Fibroblast of villous mesenchyme (primary cell): ENCODE results near the gene STEAP1B. TPM values are rescaled to one million over a fixed set of nuclear protein-coding genes. Genes with fewer than 3 reads are reported as not detected.
"Not testable (repeated sequence)": the region's sequence is repeated elsewhere in the genome, so short reads cannot be mapped to it uniquely, and the experiment has no call there.

Experiments used
- DNase-seq: peaks from one replicate; pipeline ENCODE4 v3.0.0-alpha.2; 2010; ENCODE audit warnings: low read depth
- H3K4me3 ChIP-seq: 2 replicates; pipeline ENCODE4 v1.5.1; 2011; ENCODE audit warnings: low read depth, mild to moderate bottlenecking, low read length
- CTCF ChIP-seq: IDR thresholded peaks from 2 replicates; pipeline ENCODE4 v1.5.1; 2012; ENCODE audit warnings: low read depth, mild to moderate bottlenecking, low read length; ENCODE audit not compliant: insufficient read depth
- total RNA-seq: library from RNA; depleted of rRNA; stranded (reverse); fragments of >200 nt; gene quantifications from 2 replicates; pipeline ENCODE4 v1.2.3, GENCODE V29; 2012

STEAP1B gene
- total RNA-seq, 1 donor: 11.7 TPM

DNA sequence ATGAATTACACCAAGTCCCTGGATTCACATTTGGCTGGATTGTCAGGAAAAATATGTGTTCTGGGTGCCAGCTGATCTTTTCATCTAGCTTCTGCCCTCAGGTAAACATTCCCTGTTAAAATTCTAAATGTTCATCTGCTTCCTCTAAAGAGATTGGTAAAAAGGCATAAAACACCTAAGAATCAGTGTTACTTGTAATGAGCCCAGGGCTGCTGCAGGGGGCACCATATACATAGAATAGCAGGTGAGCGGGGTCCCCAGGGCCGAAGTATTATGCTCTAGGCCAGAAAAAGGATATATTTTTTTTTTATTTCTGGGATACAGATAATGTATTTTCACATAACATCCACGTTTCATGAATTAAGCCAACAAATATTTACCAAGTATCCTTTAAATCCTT, 4.5 kb upstream of the STEAP1B start:
- H3K4me3 ChIP-seq, DNase-seq: not testable (repeated sequence)
- TF ChIP-seq CTCF: peak; percentile 27

GRCh38 chr7:22502104-22502503, 2.1 kb upstream of the STEAP1B start:
- not testable (repeated sequence) for DNase-seq, H3K4me3 ChIP-seq

DNA sequence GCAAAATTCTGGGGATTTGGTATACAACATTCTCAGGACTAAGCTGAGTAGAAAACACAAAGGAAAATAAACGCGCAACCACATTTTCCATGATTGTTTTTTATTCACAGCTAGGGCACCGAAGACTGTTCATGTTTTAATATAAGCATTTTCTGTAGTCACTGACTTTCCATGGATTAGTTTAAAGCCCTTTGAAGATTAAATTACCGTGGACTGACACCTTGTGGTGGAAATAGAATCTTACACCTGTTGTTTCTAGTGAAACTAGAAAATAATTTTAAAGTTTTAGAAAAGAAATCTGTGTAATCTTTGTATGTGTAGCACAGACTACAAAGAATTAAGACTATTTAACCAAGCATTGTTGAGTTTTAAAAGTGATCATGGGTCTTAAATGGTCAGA, 1.3 kb upstream of the STEAP1B start:
- peak; percentile 36 for DNase-seq
- peak; percentile 31 for TF ChIP-seq CTCF

GRCh38 chr7:22499044-22499443, 944 bp downstream of the STEAP1B start:
- no peak for DNase-seq
- TF ChIP-seq CTCF: no peak
- no peak overlapping the region for H3K4me3 ChIP-seq

More for the DNA sequence above, 1.3 kb upstream of the STEAP1B start:
- not testable (repeated sequence) for H3K4me3 ChIP-seq

DNA sequence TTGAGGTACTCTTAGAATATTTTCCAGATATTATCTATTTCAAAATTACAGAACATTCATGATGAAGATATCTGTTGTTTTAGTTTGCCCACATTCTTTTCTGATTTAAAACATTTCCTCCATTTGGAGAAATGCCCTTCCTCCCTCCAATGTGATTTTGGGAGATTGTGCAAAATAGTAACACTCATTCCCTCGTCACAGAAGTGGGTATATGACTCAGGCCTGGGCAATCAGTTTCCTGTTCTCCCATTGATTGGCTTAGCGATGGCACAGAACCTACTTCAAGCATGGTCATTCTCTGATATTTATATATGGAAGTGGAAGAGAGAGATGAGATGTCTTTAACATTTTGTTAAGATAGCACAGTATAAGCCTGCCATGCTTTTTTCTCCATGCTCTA, 3.1 kb downstream of the STEAP1B start:
- not testable (repeated sequence) for H3K4me3 ChIP-seq, DNase-seq

GRCh38 chr7:22496296-22496888, 3.6 kb downstream of the STEAP1B start:
- not testable (repeated sequence) for H3K4me3 ChIP-seq

DNA sequence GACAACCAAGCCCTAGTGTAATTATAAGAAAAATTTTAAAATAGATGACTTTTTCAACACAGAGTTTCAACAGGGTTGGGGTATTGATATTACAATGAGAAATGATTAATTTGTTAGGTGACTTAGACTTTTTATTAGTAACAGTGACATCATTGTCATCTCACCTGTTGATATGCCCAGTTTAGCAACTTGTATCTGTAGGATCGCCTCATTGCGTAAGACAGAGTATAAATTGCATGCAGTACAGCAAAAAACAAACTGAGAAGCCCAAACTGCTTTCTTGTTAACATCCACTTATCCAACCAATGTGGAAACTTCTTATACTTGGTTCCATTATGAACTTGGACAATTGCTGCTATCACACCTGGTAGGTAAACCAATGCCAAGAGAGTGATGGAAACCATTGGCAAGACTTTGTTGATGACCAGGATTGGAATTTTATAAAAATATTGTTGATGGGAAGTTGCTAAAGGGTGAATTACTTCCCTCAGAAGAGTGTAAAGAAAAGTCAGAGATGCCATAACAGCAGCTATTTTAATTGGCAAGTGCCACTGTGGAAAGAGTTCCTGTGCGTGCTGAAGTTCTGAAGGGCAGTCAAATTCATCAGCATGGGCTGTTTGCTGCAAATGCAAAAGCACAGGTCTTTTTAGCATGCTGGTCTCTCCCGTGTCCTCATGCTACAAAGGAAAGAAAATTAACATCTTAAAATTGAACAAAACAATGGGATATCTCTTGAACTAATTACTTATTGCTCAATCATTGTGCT, 6.6 kb downstream of the STEAP1B start:
- not testable (repeated sequence) for H3K4me3 ChIP-seq, DNase-seq

More at GRCh38 chr7:22496296-22496888, 3.6 kb downstream of the STEAP1B start:
- DNase-seq: not testable (repeated sequence)

DNA sequence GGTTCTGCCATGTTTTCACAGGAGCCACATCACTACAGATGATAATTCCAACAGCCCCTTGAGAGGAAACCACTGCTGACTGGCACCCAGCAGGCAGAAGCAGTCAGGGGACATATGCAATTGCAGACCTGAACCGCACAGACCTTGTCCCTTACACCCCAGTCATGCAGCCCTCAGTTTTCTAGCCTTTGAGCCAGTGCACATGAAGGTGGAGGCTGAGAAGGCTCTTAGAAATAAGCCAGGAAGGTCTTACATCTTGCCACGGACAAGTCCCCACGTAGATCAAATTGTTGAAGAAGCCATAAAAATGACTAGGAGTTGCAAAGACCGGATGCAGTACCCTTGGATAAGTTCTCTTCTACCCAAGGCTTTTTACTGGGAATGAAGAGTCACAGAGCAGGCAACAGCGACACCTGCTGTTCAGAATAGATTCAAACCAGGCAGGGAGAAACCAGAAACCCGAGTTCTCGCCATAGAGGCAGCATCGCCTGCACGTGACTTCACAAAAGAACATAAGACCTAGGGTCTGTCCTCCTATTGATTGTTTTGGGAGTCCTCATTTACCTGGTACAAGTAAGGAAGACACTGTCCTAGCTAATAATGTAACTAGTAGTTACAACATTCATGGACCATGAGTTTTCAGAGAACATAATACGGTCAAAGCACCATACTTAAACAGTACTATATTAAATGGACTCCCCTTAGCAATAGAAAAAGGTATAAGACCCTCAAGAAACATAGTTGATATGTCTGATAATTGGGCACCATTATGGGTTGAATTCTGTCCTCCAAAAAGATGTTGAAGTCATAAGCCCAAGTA, 11.1 kb downstream of the STEAP1B start:
- peak; percentile 67 for DNase-seq
- H3K4me3 ChIP-seq: no peak overlapping the region
- peak; percentile 88 for TF ChIP-seq CTCF
